HCEC 1CT (cell line): ENCODE results near the gene FAM114A1.

Source experiments
- DNase-seq: peaks from one replicate; pipeline ENCODE4 v3.0.0-alpha.2; 2017

Gene FAM114A1

GRCh38 chr4:38867478-38868058 is at the start of gene FAM114A1:
FAM114A1 (plus strand) TSS chr4:38867806; CDS start chr4:38878079, 10,273 bp downstream.
- peak; percentile 83 for DNase-seq

DNA sequence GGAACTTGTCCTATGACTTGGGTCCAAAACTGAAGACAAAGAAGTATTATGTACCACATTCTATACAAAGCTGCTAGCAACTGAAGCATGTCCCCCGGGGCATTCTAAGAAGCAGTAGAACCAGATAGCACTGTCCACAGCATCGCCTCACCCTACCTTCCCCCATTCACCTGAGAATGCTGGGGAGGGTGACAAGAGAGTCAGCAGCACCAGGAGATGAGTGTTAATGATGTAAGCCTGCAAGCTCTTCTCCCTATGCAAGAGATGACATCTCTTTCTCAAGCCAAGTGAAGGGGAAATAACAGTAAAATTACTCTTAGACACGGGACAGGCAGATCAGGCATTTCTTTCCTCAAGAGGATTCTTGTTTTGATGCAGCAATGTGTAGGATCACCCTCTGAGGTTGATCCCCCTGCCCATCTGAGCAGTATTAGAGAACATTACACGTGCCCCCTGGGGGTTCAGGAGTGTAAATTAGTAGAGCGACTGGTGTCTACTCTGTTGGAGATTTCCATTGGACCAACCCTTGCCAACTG is 49.1 kb upstream of the FAM114A1 start:
- DNase-seq, result no peak

- DNase-seq, result no peak
Observed at GRCh38 chr4:38819569-38819968, 48.0 kb upstream of the FAM114A1 start.

- no peak for DNase-seq
Observed at GRCh38 chr4:38820329-38821061, 47.1 kb upstream of the FAM114A1 start.

DNA sequence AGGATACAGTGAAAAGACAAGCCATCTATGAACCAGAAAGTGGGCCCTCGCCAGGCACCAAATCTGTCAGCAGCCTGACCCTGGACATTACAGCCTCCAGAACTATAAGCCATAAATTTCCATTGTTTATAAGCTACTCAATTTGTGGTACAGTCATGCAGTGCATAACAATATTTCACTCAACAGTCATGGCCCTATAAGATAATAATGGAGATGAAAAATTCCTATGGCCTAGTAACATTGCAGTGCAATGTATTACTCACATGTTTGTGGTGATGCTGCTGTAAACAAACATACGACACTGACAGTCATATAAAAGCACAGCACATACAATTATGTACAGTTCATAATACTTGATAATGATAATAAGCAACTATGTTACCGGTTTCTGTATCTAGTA is 45.9 kb upstream of the FAM114A1 start:
- peak; percentile 42 for DNase-seq

DNA sequence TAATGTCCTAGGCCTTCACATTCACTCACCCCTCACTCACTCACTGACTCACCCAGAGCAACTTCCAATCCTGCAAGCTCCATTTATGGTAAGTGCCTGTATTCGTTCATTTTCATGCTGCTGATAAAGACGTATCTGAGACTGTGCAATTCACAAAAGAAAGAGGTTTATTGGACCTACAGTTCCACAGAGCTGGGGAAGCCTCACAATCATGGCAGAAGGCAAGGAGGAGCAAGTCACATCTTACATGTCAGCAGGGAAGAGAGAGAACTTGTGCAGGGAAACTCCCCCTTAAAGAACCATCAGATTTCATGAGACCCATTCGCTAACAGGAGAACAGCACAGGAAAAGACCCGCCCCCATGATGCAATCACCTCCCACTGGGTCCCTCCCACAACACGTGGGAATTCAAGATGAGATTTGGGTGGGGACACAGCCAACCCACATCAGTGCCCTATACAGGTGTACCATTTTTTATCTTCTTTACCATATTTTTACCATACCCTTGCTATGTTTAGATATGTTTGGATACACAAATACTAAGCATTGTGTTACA is 44.8 kb upstream of the FAM114A1 start:
- DNase-seq, result no peak

DNA sequence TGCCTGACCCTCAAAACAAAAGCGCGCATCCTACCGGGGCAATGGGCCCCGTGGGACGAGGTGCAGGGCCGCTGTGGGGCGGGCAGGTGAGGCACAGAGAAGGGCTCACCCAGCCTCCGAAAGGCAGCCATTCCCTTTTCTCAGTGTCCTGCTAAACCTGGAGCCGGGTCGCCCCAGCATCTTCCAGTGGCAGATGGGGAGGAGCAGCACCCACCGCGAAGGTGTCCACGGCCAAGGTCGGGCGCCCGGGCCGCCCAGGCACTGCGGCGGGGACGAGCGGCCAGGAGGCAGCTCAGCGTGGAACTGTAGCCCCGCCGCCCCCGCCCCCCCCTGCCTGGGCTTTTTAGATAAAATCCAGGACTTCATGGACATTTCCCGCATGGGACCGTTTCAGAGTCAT is 43.8 kb upstream of the FAM114A1 start:
- DNase-seq, result no peak

- no peak for DNase-seq
Observed at GRCh38 chr4:38829237-38829636, 38.4 kb upstream of the FAM114A1 start.

DNA sequence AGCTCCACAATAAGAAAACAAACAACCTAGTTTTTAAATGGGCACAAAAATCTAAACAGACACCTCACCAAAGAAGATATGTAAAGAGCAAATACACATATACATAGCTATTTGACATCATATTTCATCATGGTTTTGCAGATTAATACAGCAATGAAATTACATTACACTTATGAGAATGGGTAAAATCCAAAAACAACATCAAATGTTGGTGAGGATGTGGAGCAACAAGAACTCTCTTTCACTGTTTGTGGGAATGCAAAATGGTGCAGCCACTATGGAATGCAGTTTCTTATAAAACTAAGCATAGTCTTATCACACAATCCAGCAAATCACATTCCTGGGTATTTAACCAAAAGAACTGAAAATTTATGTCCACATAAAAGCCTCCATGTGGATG is 36.0 kb upstream of the FAM114A1 start:
- no peak for DNase-seq

DNA sequence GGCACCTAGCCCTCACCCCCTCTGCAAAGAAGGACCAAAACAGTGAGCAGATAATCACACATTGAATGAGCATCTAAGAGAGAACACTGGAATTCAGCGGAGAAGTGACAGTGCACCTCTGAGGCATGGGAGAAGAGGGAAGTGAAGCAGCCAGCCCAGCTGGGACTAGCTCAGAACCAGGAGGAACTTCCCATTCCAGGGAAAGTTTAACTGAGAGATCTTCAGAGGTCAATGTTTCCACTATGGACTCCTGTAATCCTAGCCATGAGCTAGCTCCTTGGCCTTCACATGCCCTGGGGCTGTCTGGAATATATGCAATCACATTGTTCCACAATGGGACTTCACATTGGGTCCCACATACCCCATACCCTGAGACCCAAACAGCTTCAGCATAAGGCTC is 35.4 kb upstream of the FAM114A1 start:
- DNase-seq, result no peak

DNA sequence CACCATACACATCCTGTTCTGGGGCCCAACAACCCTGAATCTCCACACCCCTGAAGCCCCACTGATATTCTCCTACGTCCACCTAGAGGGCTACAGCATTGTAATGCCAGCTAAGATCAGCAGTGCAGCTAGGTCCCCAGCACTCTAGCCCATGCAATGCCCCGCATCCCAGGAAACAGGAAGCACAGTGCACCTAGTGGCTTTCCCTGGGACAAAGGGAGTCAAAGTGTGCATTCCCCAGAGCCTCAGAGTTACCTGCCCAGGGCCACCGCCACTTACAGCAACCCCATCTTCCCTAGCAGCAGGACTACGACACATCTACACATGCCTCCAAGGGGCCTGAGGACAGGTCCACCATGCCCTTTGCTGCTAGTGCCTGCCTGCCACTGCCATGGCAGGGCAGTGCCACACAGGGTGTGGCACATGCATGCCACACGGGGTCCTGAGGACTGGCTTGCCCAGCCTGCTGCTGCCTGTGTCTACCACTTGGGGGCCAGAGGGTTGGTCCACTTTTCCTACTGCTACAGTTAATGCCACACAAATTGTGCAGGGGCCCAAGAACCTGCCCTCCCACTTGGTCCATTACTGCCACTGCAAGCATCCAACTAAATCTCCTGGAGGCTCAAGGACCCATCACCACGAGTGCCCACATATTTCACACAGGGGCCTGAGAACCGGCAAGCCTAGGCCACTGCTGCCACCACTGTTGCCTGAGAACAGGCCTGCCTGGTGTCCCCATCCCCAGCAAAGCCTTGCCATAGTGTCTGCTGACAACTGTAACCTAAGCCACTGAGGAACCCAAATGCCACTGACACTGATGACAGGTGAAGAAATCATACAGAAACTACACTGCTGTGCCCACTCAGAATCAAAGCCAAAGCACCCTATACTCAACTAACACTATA is 34.7 kb upstream of the FAM114A1 start:
- DNase-seq, result no peak

DNA sequence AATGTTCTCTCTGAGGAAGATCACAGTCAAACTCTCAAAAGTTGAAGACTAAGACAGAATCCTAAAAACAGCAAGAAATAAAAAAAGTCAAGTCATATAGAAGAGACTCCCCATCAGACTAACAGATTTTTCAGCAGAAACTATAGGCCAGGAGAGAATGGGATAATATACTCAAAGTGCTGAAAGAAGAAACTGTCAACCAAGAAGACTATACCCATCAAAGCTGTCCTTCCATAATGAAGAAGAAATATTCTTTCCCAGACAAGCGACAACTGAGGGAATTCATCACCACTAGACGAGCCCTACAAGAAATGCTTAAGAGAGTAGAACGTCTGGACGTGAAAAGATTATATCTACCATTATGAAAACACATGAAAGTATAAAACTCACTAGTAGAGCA is 33.0 kb upstream of the FAM114A1 start:
- no peak for DNase-seq

- no peak for DNase-seq
Observed at GRCh38 chr4:38837334-38837733, 30.3 kb upstream of the FAM114A1 start.

DNA sequence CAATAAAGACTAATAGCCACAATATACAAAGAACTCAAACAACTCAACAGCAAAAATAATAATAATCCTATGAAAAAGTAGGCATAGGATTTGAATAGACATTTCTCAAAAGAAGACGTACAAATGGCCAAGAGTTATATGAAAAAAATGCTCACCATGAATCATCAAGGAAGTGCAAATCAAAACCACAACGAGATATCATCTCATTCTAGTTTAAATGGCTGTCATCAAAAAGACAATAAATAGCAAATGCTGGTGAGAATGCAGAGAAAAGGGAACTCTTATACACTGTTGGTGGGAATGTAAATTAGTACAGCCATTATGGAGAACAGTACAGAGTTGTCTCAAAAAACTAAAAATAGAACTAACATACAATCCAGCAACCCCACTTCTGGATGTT is 29.8 kb upstream of the FAM114A1 start:
- DNase-seq, result peak; percentile 39

- no peak for DNase-seq
Observed at GRCh38 chr4:38842994-38843393, 24.6 kb upstream of the FAM114A1 start.

DNA sequence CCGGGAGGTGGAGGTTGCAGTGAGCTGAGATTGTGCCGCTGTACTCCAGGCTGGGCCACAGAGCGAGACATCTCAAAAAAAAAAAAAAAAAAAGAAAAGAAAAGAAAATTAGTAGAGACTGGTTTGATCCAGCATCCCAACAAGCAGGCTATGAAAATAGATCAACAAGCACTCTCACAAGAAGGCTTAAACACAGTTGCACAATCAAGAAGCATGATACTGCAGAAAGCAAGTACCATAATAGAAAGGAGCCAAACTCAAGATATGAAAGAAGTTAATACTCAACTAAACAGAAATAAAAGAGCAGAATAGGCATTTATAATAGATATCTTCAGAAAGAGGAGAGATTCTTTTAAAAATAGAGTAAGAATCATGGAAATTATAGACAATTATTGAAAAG is 21.6 kb upstream of the FAM114A1 start:
- DNase-seq, result no peak

GRCh38 chr4:38855466-38855865 is 12.1 kb upstream of the FAM114A1 start:
- no peak for DNase-seq

DNA sequence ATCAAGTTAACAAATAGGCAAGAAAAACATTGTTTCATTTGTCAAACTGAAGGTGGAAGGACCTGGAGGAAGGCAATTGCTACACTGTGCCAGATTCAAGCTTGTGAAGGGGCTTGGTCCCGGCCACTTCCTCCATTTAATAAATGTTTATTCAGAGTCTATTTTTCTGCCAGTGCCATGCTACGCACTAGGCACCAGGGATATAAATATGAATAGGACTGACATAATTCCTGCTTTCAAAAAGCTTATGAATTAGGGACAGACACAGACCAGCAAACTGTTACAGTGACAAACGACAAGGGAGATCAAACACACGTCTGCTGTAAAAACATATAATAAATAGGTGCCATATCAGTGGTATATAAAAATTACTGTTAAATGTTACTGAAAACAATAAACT is 11.6 kb upstream of the FAM114A1 start:
- DNase-seq, result no peak

DNA sequence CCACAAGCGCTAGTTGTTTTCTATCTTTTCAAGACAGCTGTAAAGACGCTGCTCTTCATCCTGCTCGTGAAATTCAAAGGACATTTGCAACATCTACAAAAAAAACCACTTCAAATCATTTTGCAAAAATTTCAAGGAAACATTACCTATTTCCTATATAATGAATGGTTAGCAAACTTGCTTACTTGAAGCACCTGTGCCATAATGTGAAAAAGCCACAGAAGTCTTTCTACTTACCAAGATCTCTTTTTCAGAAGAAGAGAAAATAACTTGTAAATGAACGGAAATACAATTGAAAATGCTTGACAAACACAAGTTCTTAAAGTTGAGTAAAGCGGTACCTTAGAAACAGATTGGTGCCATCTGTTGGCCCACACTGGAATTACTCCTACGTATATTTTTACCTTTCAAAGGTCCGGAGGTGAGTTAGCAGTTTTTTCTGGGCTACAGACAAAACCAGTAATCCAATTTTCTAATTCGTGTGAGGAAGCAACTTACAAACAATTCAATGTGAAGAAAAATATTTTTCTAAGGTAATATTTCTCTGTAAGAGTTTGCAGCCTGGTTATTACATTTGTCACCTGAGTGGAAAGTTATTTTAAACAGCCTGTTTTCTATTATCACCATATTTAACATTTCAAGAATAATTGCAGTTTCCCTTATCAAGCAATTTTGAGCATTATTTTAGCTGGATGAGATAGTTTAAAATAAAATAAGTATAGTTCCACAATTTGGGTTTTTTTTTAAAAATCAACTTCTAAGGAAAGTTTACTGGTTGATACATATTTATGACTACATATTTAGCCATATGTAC is 10.9 kb upstream of the FAM114A1 start, which contains the start of gene TLR6:
Gene TLR6, minus strand, starts transcription at position 294 of the 814 bp plus-strand sequence. CDS start 27,344 bp downstream, outside the sequence.
- DNase-seq, result peak; percentile 28

GRCh38 chr4:38857354-38858096 is 10.1 kb upstream of the FAM114A1 start:
- DNase-seq, result peak; percentile 79

DNA sequence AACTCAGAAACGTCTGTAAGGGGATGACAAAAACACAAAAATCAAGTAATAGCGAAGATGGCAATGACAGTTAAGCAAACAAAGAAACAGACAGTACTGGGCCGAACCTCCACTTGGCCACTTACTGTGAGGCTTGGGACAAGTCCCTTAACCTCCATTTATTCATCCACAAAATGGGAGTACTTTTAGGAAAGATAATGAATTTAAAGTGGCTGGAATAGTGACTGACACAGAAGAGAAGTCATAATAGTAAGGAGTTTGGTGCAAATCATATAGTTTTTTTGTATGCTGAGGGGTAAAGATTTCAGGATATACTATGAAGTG is 9.5 kb upstream of the FAM114A1 start:
- no peak for DNase-seq

DNA sequence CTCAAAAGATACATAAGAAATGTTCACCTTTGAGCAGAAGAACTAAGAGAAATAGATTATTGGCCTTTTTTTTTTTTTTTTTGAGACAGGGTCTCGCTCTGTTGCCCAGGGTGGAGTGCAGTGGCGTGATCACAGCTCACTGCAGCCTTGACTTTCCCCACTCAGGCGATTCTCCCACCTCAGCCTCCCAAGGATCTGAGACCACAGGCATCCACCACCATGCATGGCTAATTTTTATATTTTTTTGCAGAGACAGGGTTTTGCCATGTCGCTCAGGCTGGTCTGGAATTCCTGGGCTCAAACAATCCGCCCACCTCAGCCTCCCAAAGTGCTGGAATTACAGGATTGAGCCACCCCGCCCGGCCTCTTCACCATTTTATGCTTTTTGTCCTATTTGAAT is 8.1 kb upstream of the FAM114A1 start:
- DNase-seq, result no peak
